ENCODE data around the gene SLC13A5. TPM values are rescaled to one million over a fixed set of nuclear protein-coding genes. Genes with fewer than 3 reads are reported as not detected.

The SLC13A5 gene
- total RNA-seq, 1 experiment from 2014 or later, result not detected

GRCh38 chr17:6640536-6641246, 72.5 kb downstream of the SLC13A5 start, which contains the start of the genes KIAA0753 and TXNDC17:
KIAA0753 (minus strand) TSS chr17:6640711; CDS start chr17:6635103, 5,608 bp downstream.
TXNDC17 (plus strand) TSS chr17:6641060; CDS start chr17:6641083, 23 bp downstream.
- intact Hi-C loops (cut with micrococcal nuclease), result no loop called here
- peak within 1 kb of the TSS; percentile 82 for H3K27ac ChIP-seq (ENCODE audit: low read length)
- no TSS peak for BruUV-seq (replicated peaks)
- H3K79me2 ChIP-seq (ENCODE audit: low read length), result peaks cover 61% of the 10 kb centered on the region
- H4K20me1 ChIP-seq (ENCODE audit: low read length), result peaks cover 26% of the 10 kb centered on the region
- ATAC-seq (peak; percentile 76), DNase-seq (peak; percentile 85)
- peak within 1 kb of the TSS; percentile 96 for H3K4me2 ChIP-seq (ENCODE audit: low read length)
- H3K4me3 ChIP-seq (ENCODE audit: low read length), result peak within 1 kb of the TSS; percentile 80
- CTCF ChIA-PET, result interaction anchor here (1.6 kb wide), 1 partner anchor 8 kb away, joined by 7 read pairs; no protein-coding TSS in a partner anchor
- POLR2A ChIA-PET (ENCODE audit: unreplicated experiment), result interaction anchor here (0.7 kb wide), 2 partner anchors 275 to 1160 kb away, joined by 3 to 4 read pairs; no protein-coding TSS in a partner anchor
- no peak for TF ChIP-seq CTCF (conservative IDR thresholded peaks at IDR 0.05; ENCODE audit: low read depth, low read length)
- TF ChIP-seq EZH2 (IDR thresholded peaks at IDR 0.05; ENCODE audit: low read length, unreplicated experiment), result no peak
- TF ChIP-seq EZH2phosphoT487 (IDR thresholded peaks at IDR 0.05; ENCODE audit: borderline replicate concordance, low read length), result no peak
- H3K27me3 ChIP-seq (ENCODE audit: low read length), result no peaks in the 10 kb centered on the region
- H3K9me3 ChIP-seq (ENCODE audit: low read length), result no peaks in the 10 kb centered on the region
- peaks cover 24% of the 10 kb centered on the region for H3F3A ChIP-seq (ENCODE audit: low read length, unreplicated experiment)
- H3K9ac ChIP-seq (ENCODE audit: low read length), result peak within 1 kb of the TSS; percentile 87
- peaks cover 13% of the 10 kb centered on the region; the same call in 1 of the 2 replicates for H3K36me3 ChIP-seq (ENCODE audit: low read depth, low read length)
- H3K9me2 ChIP-seq (replicated peaks; ENCODE audit: low read length), result no peaks in the 10 kb centered on the region
- H3K4me1 ChIP-seq (ENCODE audit: insufficient read depth, low read length), result peaks cover 42% of the 10 kb centered on the region
- peak within 1 kb of the TSS; percentile 97 for H2AFZ ChIP-seq (ENCODE audit: low read length)

- ChIA-PET CTCF (interaction anchor here (1.6 kb wide), 1 partner anchor 9 kb away, joined by 7 read pairs; no protein-coding TSS in a partner anchor), POLR2A (ENCODE audit: unreplicated experiment) (interaction anchor here (0.7 kb wide), 2 partner anchors 275 to 1159 kb away, joined by 3 to 4 read pairs; no protein-coding TSS in a partner anchor)
- Histone ChIP-seq H3K4me2 (ENCODE audit: low read length) (peak overlapping the region; percentile 96), H3K79me2 (ENCODE audit: low read length) (peaks cover 53% of the 10 kb centered on the region), H3K4me1 (ENCODE audit: insufficient read depth, low read length) (peaks cover 37% of the 10 kb centered on the region), H3K27me3 (ENCODE audit: low read length) (no peaks in the 10 kb centered on the region), H3K9ac (ENCODE audit: low read length) (peak overlapping the region; percentile 87), H3K4me3 (ENCODE audit: low read length) (peak overlapping the region; percentile 80), H3K27ac (ENCODE audit: low read length) (peak overlapping the region; percentile 82), H3F3A (ENCODE audit: low read length, unreplicated experiment) (peaks cover 23% of the 10 kb centered on the region), H2AFZ (ENCODE audit: low read length) (peak overlapping the region; percentile 97), H3K9me3 (ENCODE audit: low read length) (no peaks in the 10 kb centered on the region), H4K20me1 (ENCODE audit: low read length) (peaks cover 26% of the 10 kb centered on the region), H3K36me3 (ENCODE audit: low read depth, low read length) (peaks cover 7% of the 10 kb centered on the region; the same call in 1 of the 2 replicates), H3K9me2 (replicated peaks; ENCODE audit: low read length) (no peaks in the 10 kb centered on the region)
- no TSS peak for BruUV-seq (replicated peaks)
- TF ChIP-seq CTCF (conservative IDR thresholded peaks at IDR 0.05; ENCODE audit: low read depth, low read length) (no peak), EZH2 (IDR thresholded peaks at IDR 0.05; ENCODE audit: low read length, unreplicated experiment) (no peak), EZH2phosphoT487 (IDR thresholded peaks at IDR 0.05; ENCODE audit: borderline replicate concordance, low read length) (no peak)
- ATAC-seq, result peak; percentile 29
- peak; percentile 39 for DNase-seq
- intact Hi-C loops (cut with micrococcal nuclease), result no loop called here
Observed at GRCh38 chr17:6639586-6640535, 73.3 kb downstream of the SLC13A5 start.

Data from PC-3 (cell line).